SKM-1 treated with dmso at 0.1 percent for 144 hours (cell line): ENCODE data around the gene ACBD4.

ENCODE experiments used
- DNase-seq: peaks from one replicate; lab custom pipeline; 2025; ENCODE audit not compliant: unreplicated experiment; lab: John Stamatoyannopoulos, UW

Gene ACBD4

GRCh38 chr17:45132572-45133463 is 2.7 kb upstream of the ACBD4 start:
- peak; percentile 77 for DNase-seq

GRCh38 chr17:45135978-45136791 is 698 bp downstream of the ACBD4 start:
- DNase-seq: no peak

- DNase-seq: no peak
Measured at GRCh38 chr17:45136846-45137560, 1.5 kb downstream of the ACBD4 start.

GRCh38 chr17:45137561-45138305 is 2.2 kb downstream of the ACBD4 start:
- no peak for DNase-seq

- DNase-seq: no peak
Measured at GRCh38 chr17:45138911-45139532, 3.5 kb downstream of the ACBD4 start.

- no peak for DNase-seq
Measured at GRCh38 chr17:45139533-45139920, 4.0 kb downstream of the ACBD4 start.

GRCh38 chr17:45143094-45143670 is 7.7 kb downstream of the ACBD4 start:
- no peak for DNase-seq

- DNase-seq: no peak
Measured at GRCh38 chr17:45143767-45144198, 8.3 kb downstream of the ACBD4 start.

GRCh38 chr17:45144199-45145034 is 8.9 kb downstream of the ACBD4 start:
- DNase-seq: no peak

GRCh38 chr17:45145035-45145389 is 9.5 kb downstream of the ACBD4 start:
- DNase-seq: no peak

GRCh38 chr17:45146166-45146565 is 10.7 kb downstream of the ACBD4 start:
- DNase-seq: no peak

GRCh38 chr17:45146592-45146889 is 11.1 kb downstream of the ACBD4 start:
- DNase-seq: no peak

- DNase-seq: peak; percentile 68
Measured at GRCh38 chr17:45146890-45147580, 11.5 kb downstream of the ACBD4 start.

- DNase-seq: peak; percentile 88
Measured at GRCh38 chr17:45147581-45148182, 12.2 kb downstream of the ACBD4 start.

GRCh38 chr17:45148183-45149036 is 12.9 kb downstream of the ACBD4 start, which contains the start of gene HEXIM1:
Gene HEXIM1, plus strand, starts transcription at chr17:45148475. Its CDS starts 716 bp downstream, at chr17:45149191.
- DNase-seq: peak; percentile 99

- peak; percentile 67 for DNase-seq
Measured at GRCh38 chr17:45149037-45149668, 13.7 kb downstream of the ACBD4 start.
